Upper lobe of left lung (tissue), 4 donors: ENCODE data around the gene PDE4D.

Experiments
- CTCF ChIP-seq, 6 experiments: fragments of 450-650 bp in 4 of 6; fragments of 200-600 bp in 2 of 6; sonication (generic) in 2 of 6; IDR thresholded peaks; one replicate each; pipeline ENCODE4 v1.5.1; 2016 to 2019; ENCODE audit warnings: antibody characterized with exemption in 6 of 6
- EP300 ChIP-seq, 4 donors: sonication (generic); formaldehyde crosslinking; IDR thresholded peaks; one replicate each; pipeline ENCODE4 v1.5.1; 2017; ENCODE audit warnings: antibody characterized with exemption in 4 of 4, control low read depth in 2 of 4
- POLR2AphosphoS5 ChIP-seq, 2 donors: sonication (generic); formaldehyde crosslinking; IDR thresholded peaks; one replicate each; pipeline ENCODE4 v1.5.1; 2017; ENCODE audit warnings: antibody characterized with exemption in 2 of 2

- TF ChIP-seq EP300 (IDR thresholded peaks at IDR 0.05) (no peak), CTCF (IDR thresholded peaks at IDR 0.05) (no peak), POLR2AphosphoS5 (IDR thresholded peaks at IDR 0.05) (no peak)
Measured at GRCh38 chr5:59260973-59261372, 632.6 kb downstream of the PDE4D start.
